Metanephros (tissue), 1 donor: ENCODE data around the gene CNR1. TPM values are rescaled to one million over a fixed set of nuclear protein-coding genes. Genes with fewer than 3 reads are reported as not detected.

Experiments used
- total RNA-seq: library from RNA; depleted of rRNA; stranded (reverse); fragments of >200 nt; gene quantifications from one replicate; pipeline ENCODE4 v1.2.3, GENCODE V29; 2014

CNR1 gene
- 0.53 TPM for total RNA-seq

DNA sequence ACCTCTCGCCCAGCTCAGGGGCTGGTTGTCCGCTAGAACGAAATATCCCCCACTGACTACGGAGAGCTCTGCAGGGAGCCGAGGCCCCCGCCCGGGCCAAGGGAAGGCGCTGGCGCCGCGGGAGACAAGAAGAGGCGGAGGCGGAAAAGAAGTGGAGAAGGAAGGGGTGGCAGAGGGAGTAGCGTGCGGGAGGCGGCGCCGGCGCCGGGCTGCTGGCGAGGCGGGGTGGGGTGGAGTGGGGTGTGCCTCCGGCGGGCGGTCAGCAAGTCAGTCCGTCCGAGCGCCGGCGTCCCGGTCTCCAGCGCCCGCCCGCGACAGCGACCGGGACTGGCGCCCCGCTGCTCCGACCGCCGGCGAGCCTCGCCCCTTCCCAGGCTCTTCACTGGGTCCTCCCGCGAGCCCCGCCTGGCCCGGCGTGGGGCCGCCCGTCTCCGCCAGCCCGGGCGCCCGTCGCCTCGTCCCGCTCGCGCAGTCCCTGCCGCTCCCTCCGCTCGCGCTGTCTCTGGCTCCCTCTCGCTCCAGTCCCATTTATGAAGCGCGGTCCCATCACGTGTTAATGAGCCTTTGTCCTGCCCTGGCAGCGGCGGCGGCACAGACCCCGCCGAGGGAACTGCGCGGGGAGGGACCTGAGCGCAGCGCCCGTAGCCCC is at the start of gene CNR1:
CNR1 (minus strand) TSS at position 504 of the 649 bp plus-strand sequence. CDS start 21,073 bp downstream, outside the sequence.

Other genes starting within 250 kb of the CNR1 start
- not detected for gene SPACA1, start 118.5 kb downstream of the CNR1 start, total RNA-seq